Measurements from ENCODE around the gene KIAA1210. TPM values are rescaled to one million over a fixed set of nuclear protein-coding genes. Genes with fewer than 3 reads are reported as not detected.

Gene KIAA1210
- total and polyA plus RNA-seq, 2 of the 4 experiments (the other 2 are of a cell fraction): not detected

GRCh38 chrX:119094819-119095218 lies 32.8 kb downstream of the KIAA1210 start:
- H3K27me3 ChIP-seq (ENCODE audit: control insufficient read depth, insufficient read depth, low read length): peaks cover 5% of the 10 kb centered on the region; the same call in 1 of the 2 replicates
- H2AK9ac ChIP-seq (replicated peaks; ENCODE audit: low read depth, low read length, poor library complexity): no peak overlapping the region
- intact Hi-C loops (cut with micrococcal nuclease) (no loop called here), dilution Hi-C loops (cut with HindIII; ENCODE audit: low sequenced_read_pairs, unreplicated experiment) (no loop called here), in situ Hi-C loops (cut with MboI; ENCODE audit: low sequenced_read_pairs) (no loop called here)
- H3K4me2 ChIP-seq (ENCODE audit: low read depth, low read length): no peak overlapping the region
- no peak overlapping the region for H4K8ac ChIP-seq (ENCODE audit: low read depth in 2 of 2, low read length in 2 of 2)
- no peak overlapping the region for H2BK20ac ChIP-seq (ENCODE audit: low read depth, low read length)
- ATAC-seq (ENCODE audit: low read depth) (no peak), DNase-seq (no peak)
- no peak overlapping the region for H3K23ac ChIP-seq (ENCODE audit: low read depth, low read length)
- H4K20me1 ChIP-seq (ENCODE audit: insufficient read depth, low read length): no peaks in the 10 kb centered on the region
- H2AK5ac ChIP-seq (ENCODE audit: low read depth, low read length): no peak overlapping the region
- H3K9me1 ChIP-seq (ENCODE audit: insufficient read depth, low read length): no peaks in the 10 kb centered on the region
- H2AFZ ChIP-seq (replicated peaks; ENCODE audit: low read length, poor library complexity): no peak overlapping the region
- no peaks in the 10 kb centered on the region for H3K79me1 ChIP-seq (ENCODE audit: low read depth in 1 of 2, low read length in 2 of 2)
- H3K4me1 ChIP-seq (ENCODE audit: control insufficient read depth, insufficient read depth, low read length): no peaks in the 10 kb centered on the region
- H2BK15ac ChIP-seq (ENCODE audit: low read depth, low read length): no peak overlapping the region
- no CpG with 5 or more reads among the region's 3 CpGs for WGBS, 2 experiments (ENCODE audit: extremely low coverage in 2 of 2, insufficient read length in 1 of 2)
- H4K5ac ChIP-seq (ENCODE audit: low read depth, low read length): no peak overlapping the region
- TF ChIP-seq NFE2L2 (IDR thresholded peaks at IDR 0.05; ENCODE audit: low read depth, low read length) (no peak), RAD21 (IDR thresholded peaks at IDR 0.05; ENCODE audit: low read length) (no peak), RCOR1 (IDR thresholded peaks at IDR 0.05; ENCODE audit: insufficient replicate concordance, low read length) (no peak), MAZ (IDR thresholded peaks at IDR 0.05; ENCODE audit: borderline replicate concordance, low read depth, low read length) (no peak)
- TF ChIP-seq, protein P1, sequence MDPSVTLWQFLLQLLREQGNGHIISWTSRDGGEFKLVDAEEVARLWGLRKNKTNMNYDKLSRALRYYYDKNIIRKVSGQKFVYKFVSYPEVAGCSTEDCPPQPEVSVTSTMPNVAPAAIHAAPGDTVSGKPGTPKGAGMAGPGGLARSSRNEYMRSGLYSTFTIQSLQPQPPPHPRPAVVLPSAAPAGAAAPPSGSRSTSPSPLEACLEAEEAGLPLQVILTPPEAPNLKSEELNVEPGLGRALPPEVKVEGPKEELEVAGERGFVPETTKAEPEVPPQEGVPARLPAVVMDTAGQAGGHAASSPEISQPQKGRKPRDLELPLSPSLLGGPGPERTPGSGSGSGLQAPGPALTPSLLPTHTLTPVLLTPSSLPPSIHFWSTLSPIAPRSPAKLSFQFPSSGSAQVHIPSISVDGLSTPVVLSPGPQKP (IDR thresholded peaks at IDR 0.05; ENCODE audit: borderline replicate concordance, low read depth, low read length): no peak
- H2BK5ac ChIP-seq (ENCODE audit: low read depth, low read length, poor library complexity, severe bottlenecking): no peak overlapping the region
- no TSS peak for BruUV-seq (replicated peaks)
- H3K27ac ChIP-seq (ENCODE audit: insufficient read depth, low read length): no peak overlapping the region
- H3K9me3 ChIP-seq (ENCODE audit: control insufficient read depth, insufficient read depth, low read length): no peaks in the 10 kb centered on the region
- no peak overlapping the region for H3K4me3 ChIP-seq (ENCODE audit: insufficient read depth, low read depth, low read length)
- no peak overlapping the region for H3K4ac ChIP-seq (ENCODE audit: low read depth, low read length)
- H3K56ac ChIP-seq (ENCODE audit: extremely low read depth, insufficient read depth, low read length): no peak overlapping the region
- H3K9ac ChIP-seq (ENCODE audit: low read depth, low read length): no peak overlapping the region
- POLR2A ChIA-PET (ENCODE audit: unreplicated experiment): no interaction called here
- no peak overlapping the region for H2BK120ac ChIP-seq (ENCODE audit: low read depth, low read length)
- no peak overlapping the region for H3K14ac ChIP-seq (replicated peaks; ENCODE audit: low read depth, low read length)
- H3K18ac ChIP-seq (ENCODE audit: low read depth, low read length): no peak overlapping the region
- CTCF ChIA-PET: no interaction called here
- H3K36me3 ChIP-seq (ENCODE audit: control insufficient read depth, insufficient read depth, low read length): no peaks in the 10 kb centered on the region
- no peak overlapping the region for H4K91ac ChIP-seq (ENCODE audit: insufficient read depth, low read depth, low read length)

Data from IMR-90 (cell line).